ENCODE results near the gene TM9SF4.
"Not testable (repeated sequence)": the region's sequence is repeated elsewhere in the genome, so short reads cannot be mapped to it uniquely, and the experiment has no call there.

The TM9SF4 gene

DNA sequence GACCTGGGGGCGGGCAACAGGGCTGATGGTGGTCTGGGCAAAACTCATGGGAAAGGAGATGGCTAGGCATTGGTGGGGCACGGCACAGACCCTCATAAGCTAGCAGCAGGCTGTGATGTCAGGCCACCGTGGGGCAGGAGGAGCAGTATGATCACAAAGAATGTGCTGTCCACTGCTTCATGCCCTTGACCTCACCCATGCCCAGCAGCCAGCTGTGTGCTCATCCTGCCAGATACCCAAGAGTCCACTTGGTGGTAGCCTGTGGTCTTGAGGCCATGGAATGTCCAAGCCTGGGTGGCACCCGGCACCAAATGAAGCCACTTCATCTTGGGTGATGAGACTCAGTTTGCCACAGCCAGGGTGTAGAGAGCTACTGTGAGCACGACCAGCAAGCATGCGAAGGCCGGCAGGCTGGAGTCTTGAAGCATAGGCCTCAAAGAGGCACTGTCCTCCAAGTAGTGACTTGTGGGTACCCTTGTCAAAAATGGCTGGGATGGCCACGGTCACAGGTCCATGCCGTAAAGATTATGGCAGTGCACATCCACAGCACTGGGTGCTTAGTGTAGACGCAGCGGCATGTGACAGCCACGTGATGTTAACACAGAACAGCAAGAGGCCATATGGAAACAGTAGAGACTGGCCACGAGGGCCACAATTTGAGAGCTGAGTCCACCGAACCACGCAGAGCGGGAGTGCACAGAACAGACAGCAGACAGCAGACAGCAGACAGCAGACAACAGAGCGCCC is 79.0 kb downstream of the TM9SF4 start:
- no peak for DNase-seq (ENCODE audit: low read depth)

- no peak for DNase-seq (ENCODE audit: low read depth)
Measured at GRCh38 chr20:32189123-32189410, 79.6 kb downstream of the TM9SF4 start.

DNA sequence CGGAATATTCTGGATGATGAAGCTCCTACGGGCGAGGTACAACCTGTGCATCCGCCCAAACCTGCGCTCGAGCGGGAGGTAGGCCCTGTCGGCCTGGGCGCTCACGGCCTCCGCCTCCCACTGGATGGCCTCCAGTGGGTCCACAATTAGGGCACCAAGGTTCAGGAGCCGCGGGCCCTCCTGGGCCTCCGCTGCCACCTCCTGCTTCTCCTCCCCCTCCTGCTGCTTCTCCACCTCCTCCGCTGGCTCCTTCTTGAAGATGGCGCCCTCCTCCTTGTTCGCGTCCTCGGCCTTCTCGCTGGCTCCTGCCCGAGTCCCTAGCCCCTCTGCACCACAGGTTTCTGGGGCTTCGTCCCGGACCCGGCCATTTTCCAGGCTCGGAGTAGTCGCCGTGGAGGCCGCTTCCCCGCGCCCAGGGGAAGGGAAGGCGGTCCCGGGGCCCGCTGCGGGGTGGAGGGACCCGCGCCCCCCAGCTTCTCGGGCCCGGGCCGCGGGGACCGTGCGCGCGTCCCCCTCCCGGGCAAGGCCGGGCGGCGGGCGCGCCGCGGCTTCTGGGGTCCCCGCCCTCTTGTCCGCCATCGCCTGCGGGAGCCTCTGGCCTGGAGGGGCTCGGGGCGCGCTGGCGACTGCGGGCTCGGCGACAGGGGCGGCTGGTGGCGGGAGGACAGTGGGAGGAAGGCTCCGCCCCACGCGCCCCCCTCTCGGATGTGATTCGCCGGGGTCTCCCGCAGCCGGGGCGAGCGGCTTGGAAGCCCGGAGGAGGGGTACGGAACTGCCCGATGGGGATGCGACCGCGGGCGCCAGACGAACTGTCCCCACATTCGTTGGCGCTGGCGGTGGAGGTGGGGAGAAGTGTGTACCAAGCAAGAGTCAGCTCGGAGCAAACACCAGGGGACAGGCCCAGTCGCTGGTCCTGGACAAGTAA is 80.4 kb downstream of the TM9SF4 start:
- no peak for DNase-seq (ENCODE audit: low read depth)

DNA sequence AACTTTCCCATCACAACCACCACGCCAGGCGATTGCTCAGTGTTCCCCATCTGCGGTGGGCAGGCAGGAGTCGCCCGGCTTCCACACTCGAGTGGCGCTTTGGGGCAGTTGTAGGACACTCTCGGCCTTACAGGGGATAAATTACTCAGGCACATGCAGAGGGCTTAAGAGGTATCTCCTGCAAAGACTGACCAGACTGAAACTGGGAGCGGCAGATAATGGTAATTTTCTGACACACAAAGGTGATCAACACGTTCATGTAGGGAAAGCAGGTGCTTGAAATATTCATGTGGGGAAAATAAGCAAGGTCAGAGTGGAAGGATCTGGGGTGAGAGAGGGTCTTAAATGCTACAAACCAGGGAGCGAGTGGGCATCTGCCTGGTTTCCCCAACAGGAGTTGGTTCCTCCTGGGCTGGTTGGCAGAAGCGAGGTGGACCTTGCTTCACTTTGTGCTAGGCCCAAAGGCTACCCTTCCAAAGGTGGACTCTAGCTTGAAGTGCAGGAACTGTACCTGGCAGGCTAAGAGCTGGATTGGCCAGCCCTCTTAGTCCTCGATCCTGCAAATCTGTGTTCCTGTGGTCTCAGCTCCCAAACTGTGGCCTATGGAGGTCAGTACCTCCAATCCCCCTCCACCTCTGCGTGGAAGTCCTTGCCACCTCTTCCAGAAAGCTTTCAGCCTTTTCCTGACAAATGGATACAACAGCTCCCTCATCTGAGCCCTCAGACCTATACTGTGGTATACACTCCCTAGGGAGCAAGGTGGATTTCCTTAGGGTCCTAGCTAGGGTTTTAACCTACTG is 81.3 kb downstream of the TM9SF4 start:
- no peak for DNase-seq (ENCODE audit: low read depth)

GRCh38 chr20:32191422-32191821 is 81.9 kb downstream of the TM9SF4 start:
- DNase-seq (ENCODE audit: low read depth) = no peak

DNA sequence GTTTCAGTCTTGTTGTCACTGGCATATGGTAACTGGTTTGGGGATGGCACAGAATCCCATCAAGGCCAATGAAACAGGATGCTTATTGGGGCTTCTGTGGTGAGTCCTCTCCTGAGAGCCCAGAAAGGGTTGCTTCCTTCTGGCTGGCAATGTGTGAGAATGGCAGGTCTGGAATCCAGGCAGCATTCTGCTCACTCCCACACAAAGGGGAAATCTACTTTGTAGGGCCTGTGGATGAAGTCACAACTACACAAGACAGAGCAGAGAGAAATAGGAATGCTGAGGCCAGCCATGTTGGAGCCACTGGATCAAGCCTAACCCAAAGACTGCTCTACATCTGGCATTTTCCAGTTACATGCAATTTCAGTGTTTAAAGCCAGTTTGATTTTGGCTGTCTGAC is 82.4 kb downstream of the TM9SF4 start:
- DNase-seq (ENCODE audit: low read depth) = no peak

DNA sequence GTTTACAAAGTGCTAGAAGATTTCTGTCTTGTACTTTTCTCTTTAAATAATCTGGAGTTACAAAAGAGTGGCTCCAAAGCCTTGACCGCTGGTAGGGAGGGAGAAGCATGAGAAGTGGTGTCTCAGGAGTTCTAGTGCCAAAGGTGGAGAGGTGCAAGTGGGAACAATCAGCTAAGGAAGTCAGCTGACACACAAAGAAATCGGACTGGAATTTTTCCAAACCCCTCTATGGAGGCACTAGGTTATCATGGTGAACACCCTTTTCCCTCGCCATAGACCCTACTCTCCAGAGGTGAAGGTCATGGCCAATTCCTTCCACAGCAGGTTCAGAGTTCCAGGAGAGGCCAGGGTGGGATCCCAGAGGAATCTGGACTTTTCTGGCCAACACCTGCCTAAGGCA is 83.2 kb downstream of the TM9SF4 start:
- no peak for DNase-seq (ENCODE audit: low read depth)

DNA sequence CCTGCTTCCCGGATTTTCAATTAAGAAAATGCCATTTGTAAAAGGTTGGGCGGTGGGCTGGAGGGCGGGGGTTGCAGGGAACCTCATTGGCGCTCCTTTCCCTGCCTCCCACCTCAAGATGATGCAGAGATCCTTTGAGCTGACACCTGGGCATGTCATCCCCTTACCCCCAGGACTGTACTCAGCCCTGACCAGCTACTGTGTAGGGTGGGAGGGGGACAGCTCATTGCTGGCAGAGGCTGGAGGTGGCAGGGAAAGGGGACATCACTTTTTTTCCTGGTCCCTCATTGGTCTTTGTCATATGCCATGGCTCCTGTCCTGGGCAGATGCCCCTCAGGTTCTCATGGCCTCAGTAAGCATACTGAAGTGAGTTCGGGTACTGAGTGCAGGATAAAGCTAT is 83.8 kb downstream of the TM9SF4 start:
- DNase-seq (ENCODE audit: low read depth) = not testable (repeated sequence)

DNA sequence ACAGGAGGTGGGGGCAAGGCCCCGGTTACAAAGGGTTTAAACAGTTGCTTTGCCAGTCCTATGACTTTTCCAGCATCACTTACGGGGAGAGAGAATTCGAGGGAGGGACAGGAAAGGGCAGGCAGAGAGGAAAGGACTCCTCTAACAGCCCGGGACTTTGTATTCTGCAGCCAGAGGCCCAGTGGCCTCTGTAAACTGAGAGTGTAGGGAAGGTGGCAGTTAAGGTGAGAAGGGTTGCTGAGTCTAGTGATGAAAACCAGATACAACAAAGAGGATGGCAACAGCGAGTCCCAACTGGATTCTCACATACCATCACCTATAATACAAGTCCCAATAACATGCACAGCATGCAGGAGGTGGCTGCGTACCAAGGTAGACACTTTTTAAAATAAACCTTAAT is 84.5 kb downstream of the TM9SF4 start:
- no peak for DNase-seq (ENCODE audit: low read depth)

GRCh38 chr20:32195581-32195980 is 86.1 kb downstream of the TM9SF4 start:
- DNase-seq (ENCODE audit: low read depth) = no peak

- DNase-seq (ENCODE audit: low read depth) = not testable (repeated sequence)
Measured at GRCh38 chr20:32196613-32197012, 87.1 kb downstream of the TM9SF4 start.

DNA sequence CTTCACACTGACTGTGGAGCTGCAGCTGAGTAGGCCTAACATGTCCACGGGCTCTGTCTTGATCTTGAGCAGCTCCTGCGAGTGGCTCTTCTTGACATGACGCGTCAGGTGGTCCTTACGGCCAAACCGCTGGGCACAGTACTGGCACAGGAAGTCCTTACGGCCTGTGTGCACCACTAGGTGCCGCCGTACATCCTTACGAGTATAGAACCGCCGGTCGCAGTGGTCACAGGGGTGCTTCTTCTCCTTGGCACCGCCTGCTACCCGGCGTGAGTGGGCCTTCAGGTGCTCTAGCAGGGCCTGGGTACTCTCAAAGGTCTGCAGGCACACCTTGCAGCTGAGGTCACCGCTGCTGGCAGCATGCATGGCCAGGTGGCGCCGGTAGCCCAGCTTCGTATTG is 87.6 kb downstream of the TM9SF4 start:
- DNase-seq (ENCODE audit: low read depth) = not testable (repeated sequence)

DNA sequence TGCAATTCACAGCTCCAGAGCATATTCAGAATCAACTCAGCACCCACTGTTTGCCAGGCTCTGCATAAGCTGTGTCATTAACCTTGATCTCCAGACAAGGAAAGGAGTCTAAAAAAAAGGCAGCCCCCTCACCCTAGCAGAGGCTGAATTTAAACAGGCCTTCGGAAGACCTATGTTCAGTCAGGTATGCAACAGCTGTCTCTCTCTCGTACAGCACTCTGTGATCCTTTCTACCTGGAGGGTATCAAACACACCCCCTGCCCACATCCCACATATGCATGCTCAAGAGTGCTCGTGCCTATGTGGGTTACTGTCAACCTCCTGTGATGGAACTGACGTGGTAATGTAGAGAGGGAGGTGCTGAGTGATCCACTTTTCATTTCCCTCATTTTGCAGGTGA is 89.5 kb downstream of the TM9SF4 start:
- DNase-seq (ENCODE audit: low read depth) = no peak

DNA sequence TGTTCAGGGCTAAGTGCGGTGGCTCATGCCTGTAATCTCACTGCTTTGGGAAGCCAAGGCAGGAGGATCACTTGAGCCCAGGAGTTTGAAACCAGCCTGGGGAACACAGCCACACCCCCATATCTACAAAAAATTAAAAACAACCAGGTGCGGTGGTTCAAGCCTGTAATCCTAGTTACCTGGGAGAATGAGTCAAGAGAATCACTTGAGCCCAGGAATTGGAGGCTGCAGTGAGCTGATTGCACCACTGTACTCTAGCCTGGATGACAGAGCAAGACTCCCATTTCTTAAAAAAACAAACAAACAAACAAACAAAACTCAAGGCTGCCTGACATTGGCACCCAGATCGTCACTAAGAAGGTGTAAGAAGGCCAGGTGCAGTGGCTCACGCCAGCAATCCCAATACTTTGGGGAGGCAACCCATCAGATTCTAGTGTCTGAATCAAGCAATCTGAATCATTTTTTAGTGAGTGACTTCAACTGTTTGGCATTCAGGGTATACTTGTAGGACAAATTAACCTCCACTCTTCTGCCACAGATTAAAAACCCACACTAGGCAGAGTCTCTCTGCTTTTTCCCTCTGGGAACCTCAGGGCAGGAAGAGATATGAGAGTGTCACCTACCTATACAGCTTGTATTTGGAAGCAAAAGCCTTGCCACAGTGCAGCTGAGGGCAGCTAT is 91.9 kb downstream of the TM9SF4 start:
- no peak for DNase-seq (ENCODE audit: low read depth)

GRCh38 chr20:32201977-32202363 is 92.5 kb downstream of the TM9SF4 start:
- no peak for DNase-seq (ENCODE audit: low read depth)

DNA sequence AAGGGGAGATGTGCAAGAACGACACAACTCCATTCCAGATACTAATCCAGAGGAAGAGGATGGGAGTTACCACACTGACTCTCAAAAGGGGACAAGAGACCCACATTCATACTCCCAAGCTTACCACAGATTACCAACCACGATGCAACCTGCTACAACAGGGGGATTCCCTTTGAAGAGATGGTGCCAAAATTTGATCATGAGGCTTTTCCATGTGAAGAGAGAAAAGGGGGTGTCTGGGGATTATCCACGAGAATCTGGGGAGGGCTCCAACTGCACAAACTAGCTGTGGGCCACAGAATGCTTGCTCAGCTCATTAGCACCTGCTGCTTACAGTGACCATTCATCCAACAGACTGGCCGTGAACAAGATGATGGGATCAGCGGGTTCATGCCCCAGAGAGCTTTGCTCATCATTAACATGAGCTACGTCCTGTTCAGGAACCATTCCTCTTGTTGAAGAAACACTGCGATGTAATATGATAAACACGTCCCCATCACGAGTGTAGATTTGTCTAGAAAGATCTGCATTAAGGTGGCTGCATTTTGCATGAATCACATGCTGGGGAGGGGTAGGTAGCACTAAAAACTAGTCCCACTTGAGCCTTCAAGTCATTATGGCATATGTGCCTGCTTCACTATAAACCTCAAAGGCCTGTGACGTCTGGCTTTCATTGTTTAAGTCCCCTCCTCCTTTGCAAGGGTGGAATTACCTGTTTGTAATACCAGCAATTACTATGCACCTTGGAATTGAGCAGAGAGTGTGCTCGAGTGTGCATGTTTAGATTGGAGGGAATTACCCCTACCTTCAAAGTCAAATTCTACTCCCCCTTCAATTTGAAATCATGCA is 94.1 kb downstream of the TM9SF4 start:
- no peak for DNase-seq (ENCODE audit: low read depth)

DNA sequence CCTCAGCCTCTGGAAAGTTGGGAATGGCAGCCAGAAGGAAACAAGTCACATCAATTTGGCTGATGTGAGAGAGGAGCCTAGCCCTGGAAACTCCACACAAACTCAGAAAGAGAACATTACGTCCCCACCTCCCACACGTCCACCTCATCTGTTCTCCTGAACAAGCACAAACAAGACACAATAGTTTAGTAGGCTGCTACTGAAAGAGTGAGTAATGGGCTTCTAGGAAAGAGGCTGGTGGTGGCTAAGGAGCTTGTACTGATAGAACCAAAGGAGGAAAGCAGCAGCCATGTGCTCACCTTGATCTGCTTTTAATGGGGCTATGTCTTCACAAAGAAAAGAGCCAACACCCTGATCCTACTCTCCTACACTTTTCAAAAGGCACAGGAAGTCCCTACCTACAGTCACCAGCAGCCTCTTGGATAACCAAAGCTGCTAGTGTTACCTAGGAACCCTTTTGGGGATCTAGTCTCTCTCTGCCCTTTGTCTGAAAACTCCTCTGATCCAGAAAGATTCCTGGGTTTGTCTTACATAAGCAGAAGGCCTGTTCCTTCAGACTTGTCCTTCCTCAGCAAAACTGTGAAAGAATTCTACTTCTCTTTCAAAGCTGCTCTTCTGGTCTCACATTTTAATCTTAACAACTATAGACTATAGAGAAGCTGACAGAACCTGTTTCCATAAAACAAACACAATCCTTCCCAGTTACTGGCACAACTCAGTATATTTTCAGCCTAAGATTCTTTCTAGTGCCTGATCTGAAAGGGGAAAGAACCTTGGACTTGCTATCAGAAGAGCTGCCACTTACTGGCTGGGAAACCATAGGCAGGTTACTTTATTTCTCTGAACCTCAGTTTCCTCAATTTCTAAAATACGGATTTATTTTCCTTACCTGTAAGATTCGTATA is 94.9 kb downstream of the TM9SF4 start:
- no peak for DNase-seq (ENCODE audit: low read depth)

- DNase-seq (ENCODE audit: low read depth) = no peak
Measured at GRCh38 chr20:32205110-32205842, 95.8 kb downstream of the TM9SF4 start.

Measured in stromal cell of bone marrow (primary cell).